HG02870 (cell line): ENCODE measurements around the gene CUX1.
"Not testable (repeated sequence)": the region's sequence is repeated elsewhere in the genome, so short reads cannot be mapped to it uniquely, and the experiment has no call there.

Experiments
- ATAC-seq: cut with Tn5 transposase; IDR thresholded peaks from one replicate; pipeline ENCODE4 v1.9.1; 2021; ENCODE audit warnings: mild to moderate bottlenecking, moderate library complexity; ENCODE audit not compliant: unreplicated experiment

CUX1 gene

GRCh38 chr7:101817471-101818286 is at the start of gene CUX1:
Gene CUX1, plus strand, starts transcription at chr7:101817626. Its CDS starts 14 bp downstream, at chr7:101817640.
- ATAC-seq: no peak

- no peak for ATAC-seq
Observed at GRCh38 chr7:101768280-101768679, 49.1 kb upstream of the CUX1 start.

- no peak for ATAC-seq
Observed at GRCh38 chr7:101770466-101770865, 47.0 kb upstream of the CUX1 start.

GRCh38 chr7:101772508-101773211 is 44.8 kb upstream of the CUX1 start:
- ATAC-seq: no peak

- ATAC-seq: no peak
Observed at GRCh38 chr7:101775181-101775580, 42.2 kb upstream of the CUX1 start.

GRCh38 chr7:101778026-101778580 is 39.3 kb upstream of the CUX1 start:
- no peak for ATAC-seq

- no peak for ATAC-seq
Observed at GRCh38 chr7:101779267-101779666, 38.2 kb upstream of the CUX1 start.

- no peak for ATAC-seq
Observed at GRCh38 chr7:101780281-101780680, 37.1 kb upstream of the CUX1 start.

DNA sequence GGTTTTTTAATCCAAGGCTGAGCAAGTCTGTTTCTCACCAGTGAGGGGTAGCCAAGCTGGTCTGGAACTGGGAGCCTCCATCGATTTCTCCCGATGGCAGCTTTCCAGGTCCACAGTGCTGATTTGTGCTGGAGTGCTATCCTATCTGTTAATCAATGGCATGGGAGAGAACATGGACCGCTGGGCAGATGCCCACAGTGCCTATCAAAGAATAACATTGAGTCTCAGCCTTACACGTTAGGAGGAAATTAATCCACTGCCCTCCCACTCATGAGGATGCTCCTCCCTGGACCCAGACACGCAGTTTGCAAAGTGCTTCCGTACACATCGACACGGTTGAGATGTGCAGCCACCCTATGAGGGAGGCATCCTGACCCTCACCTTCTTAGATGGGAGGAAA is 36.0 kb upstream of the CUX1 start:
- no peak for ATAC-seq

DNA sequence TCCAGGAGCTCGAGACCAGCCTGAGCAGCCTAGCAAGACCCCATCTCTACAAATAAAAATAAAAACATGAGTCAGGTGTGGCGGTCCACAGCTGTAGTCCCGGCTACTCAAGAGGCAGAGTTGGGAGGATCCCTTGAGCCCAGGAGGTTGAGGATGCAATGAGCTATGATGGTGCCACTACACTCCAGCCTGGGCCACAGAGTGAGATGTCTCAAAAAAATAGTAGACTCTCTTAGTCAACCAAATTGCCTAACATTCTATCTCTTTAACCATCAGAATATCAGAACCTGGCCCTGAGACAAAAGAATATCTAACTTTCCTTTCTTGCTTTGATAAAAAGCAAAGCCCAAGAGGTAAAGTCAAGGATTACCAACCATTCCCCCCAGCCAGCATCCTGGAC is 35.0 kb upstream of the CUX1 start:
- ATAC-seq: no peak

- ATAC-seq: no peak
Observed at GRCh38 chr7:101782896-101783295, 34.5 kb upstream of the CUX1 start.

GRCh38 chr7:101783381-101784181 is 33.8 kb upstream of the CUX1 start:
- ATAC-seq: no peak

GRCh38 chr7:101784292-101785127 is 32.9 kb upstream of the CUX1 start:
- no peak for ATAC-seq

GRCh38 chr7:101787864-101788263 is 29.6 kb upstream of the CUX1 start:
- no peak for ATAC-seq

DNA sequence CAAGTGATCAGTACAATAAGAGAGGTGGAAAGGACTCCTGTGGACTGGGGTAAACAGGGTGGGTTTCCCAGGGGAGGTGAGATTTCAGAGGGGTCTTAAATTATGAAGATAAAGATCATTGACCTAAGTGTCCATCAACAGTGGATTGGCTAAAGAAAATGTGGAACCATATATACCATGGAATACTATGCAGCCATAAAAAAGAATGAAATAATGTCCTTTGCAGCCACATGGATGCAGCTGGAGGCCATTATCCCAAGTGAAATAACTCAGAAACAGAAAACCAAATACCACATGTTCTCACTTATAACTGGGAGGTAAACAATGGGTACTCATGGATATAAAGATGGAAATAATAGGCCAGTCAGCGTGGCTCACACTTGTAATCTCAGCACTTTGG is 28.9 kb upstream of the CUX1 start:
- no peak for ATAC-seq

DNA sequence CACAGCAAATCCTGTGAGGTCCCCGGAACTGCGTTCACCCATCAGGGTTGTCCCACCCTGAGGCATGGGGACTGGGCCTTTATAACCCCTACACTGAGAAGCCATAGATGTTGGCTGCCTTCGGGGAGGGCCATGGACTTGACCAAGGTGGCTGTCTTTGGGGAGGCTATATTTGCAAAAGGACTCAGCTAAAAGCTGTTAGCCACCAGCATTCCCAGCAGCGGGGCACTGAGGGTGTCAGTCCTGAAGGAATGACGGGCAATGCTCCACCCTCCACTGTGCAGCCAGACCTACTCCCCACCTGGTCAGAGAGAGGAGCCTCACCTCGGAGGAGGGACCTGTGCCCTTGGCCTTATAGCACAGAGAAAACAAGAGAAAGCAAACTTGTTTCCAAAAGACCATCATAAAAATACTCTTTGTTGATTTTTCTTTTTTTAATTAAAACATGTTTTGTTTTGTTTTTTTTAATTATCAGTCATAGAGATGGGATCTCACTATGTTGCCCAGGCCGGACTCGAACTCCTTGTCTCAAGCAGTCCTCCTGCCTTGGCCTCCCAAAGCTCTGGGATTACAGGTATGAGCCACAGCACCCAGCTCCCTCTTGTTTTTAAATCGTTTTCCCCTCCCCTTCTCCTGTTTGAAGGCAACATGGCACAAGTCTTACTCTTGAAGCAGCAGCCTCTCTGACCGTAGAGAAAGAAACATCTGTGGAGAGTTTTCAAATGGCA is 26.7 kb upstream of the CUX1 start:
- no peak for ATAC-seq

GRCh38 chr7:101792051-101792681 is 25.3 kb upstream of the CUX1 start:
- ATAC-seq: no peak

DNA sequence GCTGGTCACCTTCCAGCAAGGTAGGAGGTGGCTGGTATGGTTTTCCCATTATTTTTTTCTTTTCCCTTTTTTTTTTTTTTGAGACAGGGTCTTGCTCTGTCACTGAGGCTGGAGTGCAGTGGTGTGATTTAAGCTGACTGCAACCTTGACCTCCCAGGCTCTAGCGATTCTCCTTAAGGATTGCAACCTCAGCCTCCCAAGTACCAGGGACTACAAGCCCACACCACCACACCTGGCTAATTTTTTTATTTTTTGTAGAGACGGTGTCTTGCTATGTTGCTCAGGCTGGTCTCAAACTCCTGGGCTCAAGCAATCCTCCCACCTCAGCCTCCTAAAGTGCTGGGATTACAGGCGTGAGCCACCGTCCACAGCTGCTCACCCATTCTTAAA is 24.7 kb upstream of the CUX1 start:
- ATAC-seq: not testable (repeated sequence)

DNA sequence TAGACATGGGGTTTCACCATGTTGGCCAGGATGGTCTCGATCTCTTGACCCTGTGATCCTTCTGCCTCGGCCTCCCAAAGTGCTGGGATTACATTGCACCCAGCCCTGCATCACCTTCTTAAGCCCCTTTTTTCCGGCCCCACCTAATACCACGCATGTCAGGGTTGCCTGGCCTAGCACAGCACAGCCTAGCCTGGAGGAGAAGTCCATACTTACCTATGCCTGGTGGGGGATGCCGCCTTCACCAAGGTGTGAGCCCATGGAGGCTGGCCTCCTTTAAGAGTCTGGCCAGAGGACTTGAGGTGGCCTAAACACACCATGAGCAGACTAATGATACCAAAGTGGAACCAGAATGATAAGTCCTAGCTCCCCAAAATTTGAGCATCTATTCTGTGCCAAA is 22.0 kb upstream of the CUX1 start:
- no peak for ATAC-seq
